ENCODE measurements around the gene PSME1.
A peak's percentile ranks its signal among the peaks of the same experiment; 100 is the strongest.

The PSME1 gene

GRCh38 chr14:24138396-24139271 is 2.6 kb downstream of the PSME1 start:
- TF ChIP-seq, protein P1, sequence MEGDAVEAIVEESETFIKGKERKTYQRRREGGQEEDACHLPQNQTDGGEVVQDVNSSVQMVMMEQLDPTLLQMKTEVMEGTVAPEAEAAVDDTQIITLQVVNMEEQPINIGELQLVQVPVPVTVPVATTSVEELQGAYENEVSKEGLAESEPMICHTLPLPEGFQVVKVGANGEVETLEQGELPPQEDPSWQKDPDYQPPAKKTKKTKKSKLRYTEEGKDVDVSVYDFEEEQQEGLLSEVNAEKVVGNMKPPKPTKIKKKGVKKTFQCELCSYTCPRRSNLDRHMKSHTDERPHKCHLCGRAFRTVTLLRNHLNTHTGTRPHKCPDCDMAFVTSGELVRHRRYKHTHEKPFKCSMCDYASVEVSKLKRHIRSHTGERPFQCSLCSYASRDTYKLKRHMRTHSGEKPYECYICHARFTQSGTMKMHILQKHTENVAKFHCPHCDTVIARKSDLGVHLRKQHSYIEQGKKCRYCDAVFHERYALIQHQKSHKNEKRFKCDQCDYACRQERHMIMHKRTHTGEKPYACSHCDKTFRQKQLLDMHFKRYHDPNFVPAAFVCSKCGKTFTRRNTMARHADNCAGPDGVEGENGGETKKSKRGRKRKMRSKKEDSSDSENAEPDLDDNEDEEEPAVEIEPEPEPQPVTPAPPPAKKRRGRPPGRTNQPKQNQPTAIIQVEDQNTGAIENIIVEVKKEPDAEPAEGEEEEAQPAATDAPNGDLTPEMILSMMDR (IDR thresholded peaks at IDR 0.05): no peak
- no peak for TF ChIP-seq ZFX (IDR thresholded peaks at IDR 0.05; ENCODE audit: borderline replicate concordance)

DNA sequence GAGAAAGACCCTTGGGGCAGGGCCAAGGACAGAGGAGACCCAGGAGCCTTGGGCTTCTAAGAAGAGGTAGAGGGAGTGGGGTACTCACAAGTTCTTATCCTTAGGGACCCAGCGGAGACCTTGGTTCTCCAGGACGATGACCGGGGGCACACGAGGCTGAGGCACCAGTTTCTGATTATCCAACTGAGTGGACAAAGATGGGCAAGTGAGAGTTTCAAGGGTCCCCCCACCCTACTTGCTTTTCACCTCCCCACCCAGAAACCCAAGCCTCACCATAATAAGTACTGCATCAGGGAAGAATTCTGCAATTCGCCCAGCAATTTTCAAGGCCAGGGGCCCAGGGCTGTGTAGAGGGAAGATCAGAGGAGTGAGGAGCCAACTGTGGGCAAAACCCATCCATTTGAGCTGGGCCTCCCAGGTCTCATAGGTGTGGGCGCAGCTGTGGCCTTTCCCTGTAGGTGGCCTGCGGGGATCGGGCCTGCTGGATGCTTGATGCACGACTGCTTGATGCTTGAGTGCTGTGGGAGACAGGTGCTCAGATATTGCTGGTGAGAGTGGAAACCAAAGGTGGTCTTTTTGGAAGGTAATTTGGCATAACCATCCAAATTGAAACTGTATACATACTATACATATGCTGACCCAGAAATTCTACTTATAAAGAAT is 3.4 kb downstream of the PSME1 start:
- H3K27ac ChIP-seq: peak overlapping the region; percentile 94
- TF ChIP-seq ZFX (IDR thresholded peaks at IDR 0.05; ENCODE audit: borderline replicate concordance): no peak
- TF ChIP-seq, protein P1 (IDR thresholded peaks at IDR 0.05): no peak

More at GRCh38 chr14:24138396-24139271, 2.6 kb downstream of the PSME1 start:
- H3K27ac ChIP-seq: peak overlapping the region; percentile 94

GRCh38 chr14:24141097-24141880 is 5.3 kb downstream of the PSME1 start, which contains the start of gene EMC9:
Gene EMC9 (minus strand): TSS chr14:24141591. CDS start chr14:24141304, 287 bp downstream.
- H3K27ac ChIP-seq: peak within 1 kb of the TSS; percentile 94
- TF ChIP-seq, protein P1 (IDR thresholded peaks at IDR 0.05): peak; percentile 48
- no peak for TF ChIP-seq ZFX (IDR thresholded peaks at IDR 0.05; ENCODE audit: borderline replicate concordance)

DNA sequence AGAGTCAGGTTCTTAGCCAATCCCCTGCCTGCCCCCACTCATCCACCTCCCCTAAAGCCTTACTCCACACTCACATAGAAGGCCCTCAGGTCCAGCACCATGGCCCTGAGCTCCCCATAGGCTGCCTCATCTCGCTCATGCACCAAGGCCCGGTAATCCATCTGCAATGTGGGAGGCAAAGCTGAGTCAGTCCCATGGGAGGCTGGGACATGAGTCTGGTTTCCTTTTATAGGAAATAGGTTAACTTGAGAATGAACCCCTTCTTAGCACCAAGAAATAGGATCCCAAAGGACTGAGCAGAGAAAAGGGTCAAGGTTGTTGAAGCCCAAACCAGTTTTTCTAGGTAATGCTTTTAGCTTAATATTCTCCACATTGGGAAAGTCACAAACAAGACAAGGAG is 7.5 kb downstream of the PSME1 start:
- peak overlapping the region; percentile 94; the same call in 1 of the 2 replicates for H3K27ac ChIP-seq
- TF ChIP-seq, protein P1 (IDR thresholded peaks at IDR 0.05): no peak
- no peak for TF ChIP-seq ZFX (IDR thresholded peaks at IDR 0.05; ENCODE audit: borderline replicate concordance)

- TF ChIP-seq, protein P1 (IDR thresholded peaks at IDR 0.05): no peak
- no peak for TF ChIP-seq ZFX (IDR thresholded peaks at IDR 0.05; ENCODE audit: borderline replicate concordance)
- 0 out of 2 replicates have a peak overlapping the region, but pooled peaks have one; percentile 94 for H3K27ac ChIP-seq
Measured at GRCh38 chr14:24144451-24144850, 8.5 kb downstream of the PSME1 start.

- H3K27ac ChIP-seq: peak overlapping the region; percentile 93
- TF ChIP-seq ZFX (IDR thresholded peaks at IDR 0.05; ENCODE audit: borderline replicate concordance): no peak
- TF ChIP-seq, protein P1 (IDR thresholded peaks at IDR 0.05): no peak
Measured at GRCh38 chr14:24145219-24145618, 9.2 kb downstream of the PSME1 start.
